ENCODE measurements around the gene CSPG4. TPM values are rescaled to one million over a fixed set of nuclear protein-coding genes. Genes with fewer than 3 reads are reported as not detected.

Gene CSPG4
- total RNA-seq, 1 experiment from 2014 or later, result 2.0 TPM

- Mint-ChIP-seq H3K4me1 (peaks cover 21 to 25% of the 10 kb centered on the region in 2 experiments), H3K36me3 (ENCODE audit: insufficient read depth in 1 of 3, low read depth in 3 of 3) (peaks cover 6 to 15% (median 11%) of the 10 kb centered on the region in 3 experiments; a peak in 6 of 7 replicates), H3K9me3 (peaks cover 18 to 24% of the 10 kb centered on the region in 2 experiments), H3K4me3 (peak overlapping the region; percentile 80 to 93), H3K27ac (0 out of 7 replicates have a peak overlapping the region, but pooled peaks of 1 of the 3 experiments have one; percentile 52), H3K27me3 (ENCODE audit: low read depth) (peaks cover 35% of the 10 kb centered on the region)
- no peak for TF ChIP-seq CTCF (conservative IDR thresholded peaks at IDR 0.05)
- H3K14ac ChIP-seq (ENCODE audit: insufficient read depth, low read length), result peak overlapping the region; percentile 64
- H2BK12ac ChIP-seq (ENCODE audit: insufficient read length, low read depth, low read length), result no peak overlapping the region
- no peaks in the 10 kb centered on the region for H3K9me3 ChIP-seq (ENCODE audit: control insufficient read depth, low read depth, low read length)
- H3K56ac ChIP-seq (ENCODE audit: insufficient read length, low read depth, low read length), result no peak overlapping the region
- H2AK5ac ChIP-seq (ENCODE audit: insufficient read length, low read length), result no peak overlapping the region
- H3K9ac ChIP-seq (ENCODE audit: extremely low read depth, insufficient read length, low read length), result no peak overlapping the region
- H3K27me3 ChIP-seq (ENCODE audit: insufficient read depth, low read length), result peaks cover 8% of the 10 kb centered on the region; the same call in 1 of the 2 replicates
- WGBS (ENCODE audit: extremely low coverage, insufficient read length, low lambda C conversion rate), result no CpG with 5 or more reads among the region's 54 CpGs
- H3T11ph ChIP-seq (ENCODE audit: low read length), result no peak overlapping the region
- H2BK20ac ChIP-seq (ENCODE audit: low read depth, low read length, poor library complexity, severe bottlenecking), result no peak overlapping the region
- no peak overlapping the region for H2BK15ac ChIP-seq (ENCODE audit: low read depth, low read length)
- peak; percentile 98 for DNase-seq
- peak overlapping the region; percentile 76 for H3K4me2 ChIP-seq (ENCODE audit: insufficient read depth, insufficient read length, low read length)
- no peak overlapping the region for H3K27ac ChIP-seq (ENCODE audit: insufficient read length, low read depth, low read length)
- no peaks in the 10 kb centered on the region; the same call in 1 of the 2 replicates for H3K4me1 ChIP-seq (ENCODE audit: insufficient read depth, low read length)
- H4K91ac ChIP-seq (ENCODE audit: insufficient read length, low read depth, low read length), result no peak overlapping the region
- H3K79me1 ChIP-seq (ENCODE audit: insufficient read depth, low read depth, low read length, poor library complexity, severe bottlenecking), result no peaks in the 10 kb centered on the region
- H4K5ac ChIP-seq (ENCODE audit: insufficient read length, low read depth, low read length), result no peak overlapping the region
- no peaks in the 10 kb centered on the region for H4K20me1 ChIP-seq (ENCODE audit: control insufficient read depth, insufficient read depth, insufficient read length)
- H3K4ac ChIP-seq (ENCODE audit: low read depth, low read length), result no peak overlapping the region
- peaks cover 13% of the 10 kb centered on the region for H3K23me2 ChIP-seq (ENCODE audit: insufficient read length, low read depth, low read length, poor library complexity, severe bottlenecking)
- no peak overlapping the region for H4K8ac ChIP-seq (replicated peaks; ENCODE audit: insufficient read length, low read depth, low read length)
- no peak overlapping the region for H2BK5ac ChIP-seq (ENCODE audit: insufficient read length, low read length)
- H3K23ac ChIP-seq (ENCODE audit: insufficient read length, low read depth, low read length), result no peak overlapping the region
- H3K79me2 ChIP-seq (ENCODE audit: insufficient read depth, low read length), result no peaks in the 10 kb centered on the region
- no peak overlapping the region for H2AFZ ChIP-seq (ENCODE audit: low read length)
- H2BK120ac ChIP-seq (ENCODE audit: low read depth, low read length, poor library complexity, severe bottlenecking), result no peak overlapping the region
- H3K18ac ChIP-seq (ENCODE audit: insufficient read length, low read depth, low read length), result peak overlapping the region; percentile 79
Observed at GRCh38 chr15:75738647-75739325, 26.1 kb upstream of the CSPG4 start.

Measured in H9 (cell line).